Measurements from ENCODE around the gene PLCG2. TPM values are rescaled to one million over a fixed set of nuclear protein-coding genes. Genes with fewer than 3 reads are reported as not detected.

The PLCG2 gene
- total RNA-seq, 2 experiments from 2014 or later = 196 to 485 TPM

DNA sequence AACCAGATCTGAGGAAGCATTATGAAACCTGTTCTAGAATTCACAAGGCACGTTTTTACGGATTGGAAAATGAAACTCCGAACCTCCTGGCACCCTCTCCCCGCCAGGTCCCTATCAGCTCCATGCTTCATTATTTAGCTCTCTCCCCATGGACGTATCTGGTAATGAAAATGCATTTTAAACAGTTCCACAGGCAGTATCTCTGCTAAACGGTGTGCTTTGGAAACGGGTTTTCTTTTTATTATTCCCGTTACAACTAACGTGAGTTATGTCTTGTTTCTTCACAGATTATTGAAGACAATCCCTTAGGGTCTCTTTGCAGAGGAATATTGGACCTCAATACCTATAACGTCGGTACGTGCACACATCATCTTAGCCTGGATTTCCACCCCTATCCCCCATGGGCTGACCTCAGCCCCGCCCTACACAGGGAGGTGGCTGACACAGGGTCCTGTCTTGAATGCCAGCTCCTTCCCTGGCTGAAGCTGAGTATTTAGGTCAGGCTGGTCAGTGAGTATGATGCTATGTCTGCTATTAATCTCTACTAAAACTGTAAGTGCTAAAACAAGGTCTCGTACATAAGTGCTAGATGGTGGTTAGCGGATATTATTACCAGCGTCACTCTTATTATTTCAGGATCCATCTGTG lies 149.3 kb downstream of the PLCG2 start:
- no peaks in the 10 kb centered on the region for H3K4me1 ChIP-seq (ENCODE audit: insufficient read depth, low read length, poor library complexity, severe bottlenecking)
- no peak overlapping the region for H2AFZ ChIP-seq (ENCODE audit: low read length)
- no peaks in the 10 kb centered on the region for H3K9me3 ChIP-seq (ENCODE audit: low read length)
- H3K9me2 ChIP-seq (ENCODE audit: insufficient read depth, low read length) = no peaks in the 10 kb centered on the region
- ChIA-PET CTCF (ENCODE audit: unreplicated experiment) (no interaction called here), POLR2A (no interaction called here)
- no TSS peak for BruUV-seq (replicated peaks)
- H3K4me2 ChIP-seq (ENCODE audit: low read length) = no peak overlapping the region
- H3K4me3 ChIP-seq (ENCODE audit: low read depth, low read length, poor library complexity, severe bottlenecking) = no peak overlapping the region
- intact Hi-C loops (cut with micrococcal nuclease; ENCODE audit: unreplicated experiment) = no loop called here
- H3K27ac ChIP-seq (ENCODE audit: low read depth, low read length, poor library complexity, severe bottlenecking) = no peak overlapping the region
- no peaks in the 10 kb centered on the region; the same call in 1 of the 2 replicates for H4K20me1 ChIP-seq (ENCODE audit: insufficient read depth, low read length)
- peaks cover 98% of the 10 kb centered on the region for H3K36me3 ChIP-seq (ENCODE audit: insufficient read depth, low read length)
- TF ChIP-seq EZH2phosphoT487 (IDR thresholded peaks at IDR 0.05; ENCODE audit: borderline replicate concordance, low read depth, low read length) = no peak
- TF ChIP-seq, protein P1, sequence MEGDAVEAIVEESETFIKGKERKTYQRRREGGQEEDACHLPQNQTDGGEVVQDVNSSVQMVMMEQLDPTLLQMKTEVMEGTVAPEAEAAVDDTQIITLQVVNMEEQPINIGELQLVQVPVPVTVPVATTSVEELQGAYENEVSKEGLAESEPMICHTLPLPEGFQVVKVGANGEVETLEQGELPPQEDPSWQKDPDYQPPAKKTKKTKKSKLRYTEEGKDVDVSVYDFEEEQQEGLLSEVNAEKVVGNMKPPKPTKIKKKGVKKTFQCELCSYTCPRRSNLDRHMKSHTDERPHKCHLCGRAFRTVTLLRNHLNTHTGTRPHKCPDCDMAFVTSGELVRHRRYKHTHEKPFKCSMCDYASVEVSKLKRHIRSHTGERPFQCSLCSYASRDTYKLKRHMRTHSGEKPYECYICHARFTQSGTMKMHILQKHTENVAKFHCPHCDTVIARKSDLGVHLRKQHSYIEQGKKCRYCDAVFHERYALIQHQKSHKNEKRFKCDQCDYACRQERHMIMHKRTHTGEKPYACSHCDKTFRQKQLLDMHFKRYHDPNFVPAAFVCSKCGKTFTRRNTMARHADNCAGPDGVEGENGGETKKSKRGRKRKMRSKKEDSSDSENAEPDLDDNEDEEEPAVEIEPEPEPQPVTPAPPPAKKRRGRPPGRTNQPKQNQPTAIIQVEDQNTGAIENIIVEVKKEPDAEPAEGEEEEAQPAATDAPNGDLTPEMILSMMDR (conservative IDR thresholded peaks at IDR 0.05; ENCODE audit: low read length) = no peak
- H3K79me2 ChIP-seq (ENCODE audit: insufficient read depth, low read depth, low read length) = no peaks in the 10 kb centered on the region
- DNase-seq (ENCODE audit: low spot score) = no peak

DNA sequence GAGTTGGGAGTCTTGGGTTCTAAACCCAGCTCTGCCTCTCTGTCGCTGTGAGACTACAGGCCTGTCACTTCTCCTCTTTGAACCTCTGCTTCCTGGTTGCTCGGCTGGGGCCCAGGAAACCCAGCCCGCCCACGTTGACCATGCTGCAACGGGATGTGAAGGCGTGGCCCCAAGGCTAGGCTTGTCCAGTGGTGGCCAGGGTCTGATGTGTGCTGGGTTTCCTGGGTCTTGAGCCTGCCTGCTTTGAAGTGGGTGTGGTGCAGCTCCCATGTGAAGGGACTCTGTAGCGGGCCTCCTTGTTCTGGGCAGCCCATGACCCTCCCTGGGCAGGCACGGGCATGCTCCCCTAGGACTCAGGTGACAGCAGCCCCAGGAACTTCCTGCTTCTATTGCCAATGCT lies 149.9 kb downstream of the PLCG2 start:
- POLR2A ChIA-PET = no interaction called here
- Histone ChIP-seq H4K20me1 (ENCODE audit: insufficient read depth, low read length) (no peaks in the 10 kb centered on the region; the same call in 1 of the 2 replicates), H3K36me3 (ENCODE audit: insufficient read depth, low read length) (peaks cover 98% of the 10 kb centered on the region), H3K4me1 (ENCODE audit: insufficient read depth, low read length, poor library complexity, severe bottlenecking) (no peaks in the 10 kb centered on the region), H3K9me2 (ENCODE audit: insufficient read depth, low read length) (no peaks in the 10 kb centered on the region), H3K4me3 (ENCODE audit: low read depth, low read length, poor library complexity, severe bottlenecking) (no peak overlapping the region), H3K79me2 (ENCODE audit: insufficient read depth, low read depth, low read length) (no peaks in the 10 kb centered on the region), H3K27ac (ENCODE audit: low read depth, low read length, poor library complexity, severe bottlenecking) (no peak overlapping the region), H3K4me2 (ENCODE audit: low read length) (no peak overlapping the region), H3K9me3 (ENCODE audit: low read length) (no peaks in the 10 kb centered on the region), H2AFZ (ENCODE audit: low read length) (no peak overlapping the region)
- intact Hi-C loops (cut with micrococcal nuclease; ENCODE audit: unreplicated experiment) = no loop called here
- no TSS peak for BruUV-seq (replicated peaks)
- TF ChIP-seq, protein P1 (conservative IDR thresholded peaks at IDR 0.05; ENCODE audit: low read length) = no peak
- no peak for TF ChIP-seq EZH2phosphoT487 (IDR thresholded peaks at IDR 0.05; ENCODE audit: borderline replicate concordance, low read depth, low read length)
- CTCF ChIA-PET (ENCODE audit: unreplicated experiment) = no interaction called here
- no peak for DNase-seq (ENCODE audit: low spot score)

DNA sequence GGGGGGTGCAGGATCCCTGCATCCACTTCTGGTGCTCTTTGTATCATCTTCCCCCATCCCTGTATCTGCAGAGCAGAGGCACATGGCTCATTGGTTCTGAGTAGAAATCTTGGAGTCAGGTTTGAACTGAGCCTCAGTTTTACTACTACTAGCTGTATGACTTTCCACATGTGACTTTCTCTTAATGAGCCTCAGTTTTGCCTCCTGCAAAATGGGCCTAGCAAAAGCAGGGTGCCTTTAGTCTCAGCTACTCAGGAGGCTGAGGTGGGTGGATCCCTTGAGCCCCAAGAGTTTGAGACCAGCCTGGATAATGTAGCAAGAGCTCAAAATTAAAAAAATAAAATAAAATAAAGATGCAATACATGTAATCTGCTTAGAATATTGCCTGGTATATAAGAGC lies 150.8 kb downstream of the PLCG2 start:
- H3K79me2 ChIP-seq (ENCODE audit: insufficient read depth, low read depth, low read length) = no peaks in the 10 kb centered on the region
- no peak overlapping the region for H3K4me3 ChIP-seq (ENCODE audit: low read depth, low read length, poor library complexity, severe bottlenecking)
- H3K36me3 ChIP-seq (ENCODE audit: insufficient read depth, low read length) = peaks cover 98% of the 10 kb centered on the region
- no TSS peak for BruUV-seq (replicated peaks)
- TF ChIP-seq, protein P1 (conservative IDR thresholded peaks at IDR 0.05; ENCODE audit: low read length) = no peak
- TF ChIP-seq EZH2phosphoT487 (IDR thresholded peaks at IDR 0.05; ENCODE audit: borderline replicate concordance, low read depth, low read length) = no peak
- no peak overlapping the region for H2AFZ ChIP-seq (ENCODE audit: low read length)
- H3K27ac ChIP-seq (ENCODE audit: low read depth, low read length, poor library complexity, severe bottlenecking) = no peak overlapping the region
- no peaks in the 10 kb centered on the region for H3K4me1 ChIP-seq (ENCODE audit: insufficient read depth, low read length, poor library complexity, severe bottlenecking)
- no peaks in the 10 kb centered on the region; the same call in 1 of the 2 replicates for H4K20me1 ChIP-seq (ENCODE audit: insufficient read depth, low read length)
- H3K9me3 ChIP-seq (ENCODE audit: low read length) = no peaks in the 10 kb centered on the region
- DNase-seq (ENCODE audit: low spot score) = no peak
- intact Hi-C loops (cut with micrococcal nuclease; ENCODE audit: unreplicated experiment) = no loop called here
- CTCF ChIA-PET (ENCODE audit: unreplicated experiment) = no interaction called here
- POLR2A ChIA-PET = no interaction called here
- H3K9me2 ChIP-seq (ENCODE audit: insufficient read depth, low read length) = no peaks in the 10 kb centered on the region
- no peak overlapping the region for H3K4me2 ChIP-seq (ENCODE audit: low read length)

Measured in OCI-LY7 (cell line).